Heart right ventricle (tissue), 16 donors: ENCODE data around the gene SV2C. TPM values are rescaled to one million over a fixed set of nuclear protein-coding genes. Genes with fewer than 3 reads are reported as not detected.

Experiments used
- ATAC-seq, 8 donors: fragments of 200-7000 bp; cut with Tn5 transposase; one replicate each; pipeline ENCODE4 v1.9.1; 2020; ENCODE audit warnings: mild to moderate bottlenecking in 8 of 8, moderate library complexity in 8 of 8, moderate number of reproducible peaks in 1 of 8
- DNase-seq, 2 donors: peaks; one replicate each; pipeline ENCODE4 v3.0.0-alpha.2; 2020
- H3K27ac ChIP-seq, 10 donors: fragments of 200-600 bp; sonication (generic) in 2 of 10; one replicate each; pipeline versions ENCODE4 v1.5.0 to v1.8.0; 2020 to 2022; ENCODE audit warnings: mild to moderate bottlenecking in 3 of 10
- H3K27me3 ChIP-seq, 7 donors: fragments of 200-600 bp; one replicate each; pipeline ENCODE4 v1.8.0; 2021 to 2022; ENCODE audit warnings: mild to moderate bottlenecking in 2 of 7
- H3K36me3 ChIP-seq, 9 donors: fragments of 200-600 bp; sonication (generic) in 1 of 9; one replicate each; pipeline versions ENCODE4 v1.5.0 to v1.8.0; 2020 to 2022; ENCODE audit warnings: mild to moderate bottlenecking in 2 of 9
- H3K4me1 ChIP-seq, 9 donors: fragments of 200-600 bp; sonication (generic) in 1 of 9; one replicate each; pipeline versions ENCODE4 v1.5.0 to v1.8.0; 2020 to 2022; ENCODE audit warnings: mild to moderate bottlenecking in 4 of 9
- H3K4me3 ChIP-seq, 10 donors: fragments of 200-600 bp; sonication (generic) in 2 of 10; one replicate each; pipeline versions ENCODE4 v1.5.0 to v1.8.0; 2020 to 2022; ENCODE audit warnings: mild to moderate bottlenecking in 7 of 10, moderate library complexity in 2 of 10
- H3K9me3 ChIP-seq, 11 donors: fragments of 200-600 bp in 10 of 11; sonication (generic) in 2 of 11; one replicate each; pipeline versions ENCODE4 v1.5.0 to v1.8.0; 2013 to 2022; ENCODE audit warnings: mild to moderate bottlenecking in 2 of 11, control low read depth in 1 of 11, moderate library complexity in 1 of 11
- WGBS, 2 donors: extraction: QIAGEN DNeasy Blood & Tissue Kit; methylation state at CpG; one replicate each; pipeline ENCODE4 v1.1.7; 2013; ENCODE audit warnings: inconsistent platforms in 1 of 2; 5-methylcytosine and 5-hydroxymethylcytosine counted together
- intact Hi-C, 10 donors: fragments of 100-400 bp; cut with DNase I; formaldehyde crosslinking; loops; one replicate each; pipeline versions ENCODE4 v1.11.1 to v1.14.2; 2022
- polyA plus RNA-seq, 2 donors: library from polyadenylated mRNA; stranded (reverse); fragments of 200-250 nt; gene quantifications; one replicate each; pipeline ENCODE4 v1.2.3, GENCODE V29; 2013
- total RNA-seq, 10 donors: library from RNA; stranded (reverse); fragmentation: NEBNext Ultra II Directional in 3 of 10; extraction: Animal tissue kit (Norgen Biotek cat#: 25700) in 3 of 10; gene quantifications; one replicate each; pipeline versions ENCODE4 v1.2.1 to v1.2.4, GENCODE V29; 2021 to 2023
- TF ChIP-seq, protein P1 (sequence below), 9 donors: fragments of 200-600 bp; sonication (generic) in 2 of 9; IDR thresholded peaks; one replicate each; pipeline versions ENCODE4 v1.5.0 to v1.8.0; 2021 to 2022; ENCODE audit warnings: antibody characterized with exemption in 9 of 9, mild to moderate bottlenecking in 5 of 9, moderate library complexity in 1 of 9
- donor health status: Arrhythmogenic right ventricular cardiomyopathy.
- donor health status: ischemic (EF 13 %, LVEDD 7.1; RV severe dilation, severe dysfunction).
- donor health status: healthy with polysubstance abuse.
- donor health status: DM: no; HTN: yes; CAD: no.
- donor health status: DM: no; HTN: no; CAD: no.
- donor health status: ischemic (EF 25% LVEDD 6.9; RV normal size, moderate dysfunction).
- donor health status: ischemic (EF 25% LVEDD 5.7; RV mildly dilated, moderate dysfunction).
- donor health status: healthy.
- donor health status: DM: yes; HTN: yes; CAD: no.
- donor health status: Ischemic cardiomyopathy.
- donor health status: ischemic (EF 35%, LVEDD 5.7; RV mildly dilated, moderate dysfunction).
- donor health status: nonischemic (EF 11% LVEDD 7.7; RV severe dilation, severe dysfunction).
- donor health status: DM: yes; HTN: yes; CAD: no.
- donor health status: PGD.
- donor health status: ischemic (EF 29% LVEDD 5.4; RV normal size, mild dysfunction).
- donor health status: nonischemic (EF 23%, LVEDD 6.1; RV moderate dilation, normal function).

The SV2C gene
- total and polyA plus RNA-seq, 12 donors = 0.09 to 1.2 (median 0.24) TPM; not detected in 4

DNA sequence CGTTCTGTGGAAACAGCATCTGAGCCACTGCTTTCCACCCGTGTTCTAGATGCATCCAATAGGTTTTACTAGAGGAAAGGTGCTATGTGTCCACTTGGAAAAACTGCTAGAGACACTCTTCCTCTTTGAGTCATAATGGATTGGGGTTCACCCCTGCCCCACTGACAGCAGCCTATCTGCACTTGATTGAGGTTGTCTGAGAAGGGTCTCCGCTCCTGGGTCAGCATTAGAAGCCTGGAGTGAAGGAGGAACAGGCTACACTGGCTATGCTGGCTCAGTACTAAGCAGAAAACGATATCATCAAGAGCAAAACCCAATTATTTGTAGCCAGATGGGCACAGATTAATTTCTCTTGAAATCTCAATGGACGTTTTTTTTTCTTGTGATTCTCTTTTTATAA, 167.3 kb downstream of the SV2C start:
- Histone ChIP-seq H3K36me3 (no peaks in the 10 kb centered on the region), H3K4me3 (no peak overlapping the region), H3K27me3 (peaks cover 0 to 7% (median 3%) of the 10 kb centered on the region in 7 donors), H3K27ac (no peak overlapping the region), H3K9me3 (no peaks in the 10 kb centered on the region), H3K4me1 (no peaks in the 10 kb centered on the region)
- intact Hi-C loops = loop anchor here in 5 of 10 donors (5.0 to 10.0 kb wide), 4 partner anchors 513 to 1016 kb away; partner anchors contain the start of gene ANKRD31 (in 2 of the 5)
- TF ChIP-seq, protein P1, sequence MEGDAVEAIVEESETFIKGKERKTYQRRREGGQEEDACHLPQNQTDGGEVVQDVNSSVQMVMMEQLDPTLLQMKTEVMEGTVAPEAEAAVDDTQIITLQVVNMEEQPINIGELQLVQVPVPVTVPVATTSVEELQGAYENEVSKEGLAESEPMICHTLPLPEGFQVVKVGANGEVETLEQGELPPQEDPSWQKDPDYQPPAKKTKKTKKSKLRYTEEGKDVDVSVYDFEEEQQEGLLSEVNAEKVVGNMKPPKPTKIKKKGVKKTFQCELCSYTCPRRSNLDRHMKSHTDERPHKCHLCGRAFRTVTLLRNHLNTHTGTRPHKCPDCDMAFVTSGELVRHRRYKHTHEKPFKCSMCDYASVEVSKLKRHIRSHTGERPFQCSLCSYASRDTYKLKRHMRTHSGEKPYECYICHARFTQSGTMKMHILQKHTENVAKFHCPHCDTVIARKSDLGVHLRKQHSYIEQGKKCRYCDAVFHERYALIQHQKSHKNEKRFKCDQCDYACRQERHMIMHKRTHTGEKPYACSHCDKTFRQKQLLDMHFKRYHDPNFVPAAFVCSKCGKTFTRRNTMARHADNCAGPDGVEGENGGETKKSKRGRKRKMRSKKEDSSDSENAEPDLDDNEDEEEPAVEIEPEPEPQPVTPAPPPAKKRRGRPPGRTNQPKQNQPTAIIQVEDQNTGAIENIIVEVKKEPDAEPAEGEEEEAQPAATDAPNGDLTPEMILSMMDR (IDR thresholded peaks at IDR 0.05) = no peak
- no peak for ATAC-seq
- DNase-seq = no peak
- 66 to 71% methylated on average over 5 of the region's 5 CpGs for WGBS, 2 donors

DNA sequence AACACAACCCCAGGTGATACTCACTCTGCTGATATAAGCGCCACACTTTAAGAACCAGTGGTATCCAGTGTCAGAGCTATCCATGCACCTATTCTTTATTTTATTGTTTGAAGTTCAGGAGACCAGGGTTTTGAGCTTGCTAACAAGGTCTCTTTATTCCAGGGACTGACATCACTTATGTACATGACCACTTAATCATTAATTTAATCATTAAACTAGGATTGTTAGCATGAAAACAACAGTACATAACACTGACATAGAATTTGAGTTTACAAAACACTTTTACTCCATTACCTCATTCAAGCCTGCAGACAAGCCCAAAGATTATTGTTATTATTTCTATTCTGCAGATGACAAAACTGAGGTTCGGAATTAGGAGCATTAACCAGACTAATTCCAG, 168.5 kb downstream of the SV2C start:
- intact Hi-C loops = loop anchor here in 5 of 10 donors (5.0 to 10.0 kb wide), 4 partner anchors 514 to 1017 kb away; partner anchors contain the start of gene ANKRD31 (in 2 of the 5)
- Histone ChIP-seq H3K4me1 (peaks cover 0 to 9% (median 4%) of the 10 kb centered on the region in 9 donors), H3K27me3 (peaks cover 0 to 7% (median 4%) of the 10 kb centered on the region in 7 donors), H3K36me3 (no peaks in the 10 kb centered on the region), H3K4me3 (no peak overlapping the region), H3K9me3 (no peaks in the 10 kb centered on the region), H3K27ac (no peak overlapping the region)
- TF ChIP-seq, protein P1 (IDR thresholded peaks at IDR 0.05) = no peak
- no peak for ATAC-seq
- no peak for DNase-seq
- WGBS, 2 donors = 88 to 90% methylated on average over 2 of the region's 2 CpGs

DNA sequence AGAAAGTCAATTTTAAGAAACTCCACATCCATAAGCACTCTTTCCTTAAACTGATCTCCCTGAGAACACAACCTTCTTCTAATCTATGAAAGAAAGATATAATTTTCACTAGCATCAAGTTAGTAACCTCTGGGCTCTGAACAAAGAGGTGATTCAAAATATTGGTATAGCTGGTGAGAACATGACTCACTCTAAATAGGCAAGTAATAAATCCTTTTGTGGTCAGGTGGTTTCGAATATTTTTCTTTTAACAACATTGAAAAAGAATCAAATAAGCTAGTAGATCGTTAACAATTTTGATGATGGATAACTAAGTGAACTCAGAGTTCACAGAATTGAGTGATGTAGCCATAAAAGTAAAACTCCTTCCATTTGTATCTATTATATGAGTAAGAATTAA, 169.3 kb downstream of the SV2C start:
- intact Hi-C loops = loop anchor here in 5 of 10 donors (5.0 to 10.0 kb wide), 4 partner anchors 515 to 1018 kb away; partner anchors contain the start of gene ANKRD31 (in 2 of the 5)
- no peak overlapping the region for H3K27ac ChIP-seq
- DNase-seq (no peak), ATAC-seq (no peak)
- TF ChIP-seq, protein P1 (IDR thresholded peaks at IDR 0.05) = no peak
- H3K36me3 ChIP-seq = no peaks in the 10 kb centered on the region
- peaks cover 0 to 9% (median 4%) of the 10 kb centered on the region in 9 donors for H3K4me1 ChIP-seq
- WGBS, 2 donors = 77 to 86% methylated on average over 2 of the region's 2 CpGs
- H3K27me3 ChIP-seq = peaks cover 0 to 7% (median 4%) of the 10 kb centered on the region in 7 donors
- H3K4me3 ChIP-seq = no peak overlapping the region
- no peaks in the 10 kb centered on the region for H3K9me3 ChIP-seq

DNA sequence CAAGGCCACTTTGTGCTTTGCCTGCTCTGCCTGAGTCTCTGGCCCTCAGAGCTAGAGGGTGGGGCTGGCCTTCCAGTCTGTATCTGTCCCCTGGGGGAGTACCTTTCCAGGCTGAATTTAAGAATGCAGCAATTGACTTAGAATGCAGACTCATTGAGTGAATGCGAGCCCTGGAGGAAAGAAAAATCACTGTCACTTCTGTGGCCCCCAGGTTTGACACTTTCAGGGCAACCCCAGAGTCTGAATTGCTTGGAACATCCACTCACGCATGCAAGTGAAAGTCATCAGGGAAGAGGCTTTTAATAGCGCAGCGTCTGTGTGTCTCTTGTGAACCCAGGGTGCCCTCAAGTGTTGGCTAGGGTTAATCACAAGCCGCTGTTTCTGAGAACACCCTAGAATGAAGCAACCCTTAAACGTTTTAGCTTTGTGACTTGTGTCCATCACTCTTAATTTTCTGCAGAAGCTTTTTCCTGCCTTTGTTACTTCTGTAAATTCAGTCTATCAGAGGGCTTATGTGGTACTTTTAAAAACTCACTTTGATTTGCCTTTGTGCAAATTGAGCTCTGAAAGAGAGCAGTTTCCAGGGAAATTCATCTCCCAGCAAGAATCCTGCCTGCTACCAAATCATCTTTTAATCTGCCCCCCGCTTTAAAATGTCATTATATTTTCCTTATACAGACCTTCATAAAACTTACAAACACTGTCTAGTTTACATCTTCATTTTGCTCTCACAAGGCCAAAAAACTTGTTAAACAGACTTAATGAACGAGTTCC, 173.1 kb downstream of the SV2C start:
- intact Hi-C loops = loop anchor here in 7 of 10 donors (1.0 to 10.0 kb wide), 6 partner anchors 519 to 1022 kb away; partner anchors contain the start of gene ANKRD31 (in 3 of the 7)
- H3K4me1 ChIP-seq = peaks cover 0 to 9% (median 4%) of the 10 kb centered on the region in 9 donors
- no peak overlapping the region for H3K4me3 ChIP-seq
- no peaks in the 10 kb centered on the region for H3K9me3 ChIP-seq
- no peak overlapping the region for H3K27ac ChIP-seq
- TF ChIP-seq, protein P1 (IDR thresholded peaks at IDR 0.05) = peak; percentile 18 to 75 (median 68)
- peak; percentile 73 to 98 (median 92) for ATAC-seq
- peaks cover 0 to 7% (median 0%) of the 10 kb centered on the region in 7 donors for H3K27me3 ChIP-seq
- 20 to 21% methylated on average over 8 of the region's 8 CpGs for WGBS, 2 donors
- H3K36me3 ChIP-seq = no peaks in the 10 kb centered on the region
- peak in 1 of 2 donors; percentile 56 for DNase-seq
